Kidney (tissue), 14 donors: ENCODE results near the gene FBXL19. TPM values are rescaled to one million over a fixed set of nuclear protein-coding genes. Genes with fewer than 3 reads are reported as not detected.

ENCODE experiments used
- DNase-seq, 5 donors: peaks; one replicate each; pipeline ENCODE4 v3.0.0-alpha.2; 2013 to 2020
- FAIRE-seq: peaks from 2 replicates; lab custom pipeline; 2012; peaks lifted over from hg19 to GRCh38; lab: Jason Lieb, UNC
- H3K27ac ChIP-seq, 2 donors: one replicate each; pipeline ENCODE4 v1.7.0; 2013; ENCODE audit warnings: low read depth in 2 of 2, low read length in 2 of 2, inconsistent platforms in 1 of 2
- H3K27me3 ChIP-seq: one replicate; pipeline ENCODE4 v1.7.1; 2013; ENCODE audit warnings: low read length, inconsistent platforms; ENCODE audit not compliant: control insufficient read depth, insufficient read depth
- H3K36me3 ChIP-seq, 3 donors: one replicate each; pipeline versions ENCODE4 v1.7.0 to v1.7.1; 2013; ENCODE audit warnings: low read length in 3 of 3, control low read depth in 1 of 3, inconsistent platforms in 1 of 3; ENCODE audit not compliant: insufficient read depth in 3 of 3, control insufficient read depth in 2 of 3
- H3K4me1 ChIP-seq, 3 donors: one replicate each; pipeline versions ENCODE4 v1.7.0 to v1.7.1; 2013; ENCODE audit warnings: low read length in 3 of 3, inconsistent platforms in 1 of 3, low read depth in 1 of 3; ENCODE audit not compliant: control insufficient read depth in 2 of 3, insufficient read depth in 2 of 3
- H3K4me3 ChIP-seq, 3 donors: one replicate each; pipeline versions ENCODE4 v1.7.0 to v1.8.1; 2013; ENCODE audit warnings: low read length in 3 of 3, control low read depth in 1 of 3, inconsistent platforms in 1 of 3
- H3K9ac ChIP-seq, 3 donors: one replicate each; pipeline versions ENCODE4 v1.7.0 to v1.7.1; 2013; ENCODE audit warnings: low read length in 3 of 3, control low read depth in 1 of 3, inconsistent platforms in 1 of 3
- H3K9me3 ChIP-seq, 3 donors: one replicate each; pipeline versions ENCODE4 v1.7.0 to v1.7.1; 2013; ENCODE audit warnings: low read length in 3 of 3, control low read depth in 1 of 3, inconsistent platforms in 1 of 3; ENCODE audit not compliant: control insufficient read depth in 2 of 3, insufficient read depth in 1 of 3
- intact Hi-C: fragments of 100-400 bp; cut with DNase I; formaldehyde crosslinking; loops from one replicate; pipeline ENCODE4 v1.11.1; 2022
- polyA plus RNA-seq: library from polyadenylated mRNA; stranded (reverse); fragments of 350-450 nt; fragmentation: Illumina TruSeq; extraction: RNeasy Lipid Tissue Mini Kit (QIAGEN cat#74804); gene quantifications from one replicate; pipeline ENCODE4 v1.2.3, GENCODE V29; 2014; ENCODE audit warnings: low read depth, low replicate concordance; ENCODE audit not compliant: insufficient read depth
- total RNA-seq: library from RNA; stranded (reverse); fragmentation: NEBNext Ultra II Directional; extraction: Animal tissue kit (Norgen Biotek cat#: 25700); gene quantifications from one replicate; pipeline ENCODE4 v1.2.1, GENCODE V29; 2021
- TF ChIP-seq, protein P1 (sequence below): IDR thresholded peaks from 3 replicates; pipeline ENCODE4 v1.5.1; 2012; ENCODE audit warnings: mild to moderate bottlenecking, moderate library complexity, borderline replicate concordance; ENCODE audit not compliant: insufficient read depth; ENCODE audit errors: extremely low read depth
- donor health status: control.
- donor health status: control.
- donor health status: control.
- donor health status: control.
- donor health status: control.
- donor health status: DM: yes; HTN: yes; CAD: no.
- donor health status: Normal renal cell carcinoma (clear cell type).

The FBXL19 gene
- total and polyA plus RNA-seq, 2 donors from 2014 or later: 7.4 to 18.9 TPM

DNA sequence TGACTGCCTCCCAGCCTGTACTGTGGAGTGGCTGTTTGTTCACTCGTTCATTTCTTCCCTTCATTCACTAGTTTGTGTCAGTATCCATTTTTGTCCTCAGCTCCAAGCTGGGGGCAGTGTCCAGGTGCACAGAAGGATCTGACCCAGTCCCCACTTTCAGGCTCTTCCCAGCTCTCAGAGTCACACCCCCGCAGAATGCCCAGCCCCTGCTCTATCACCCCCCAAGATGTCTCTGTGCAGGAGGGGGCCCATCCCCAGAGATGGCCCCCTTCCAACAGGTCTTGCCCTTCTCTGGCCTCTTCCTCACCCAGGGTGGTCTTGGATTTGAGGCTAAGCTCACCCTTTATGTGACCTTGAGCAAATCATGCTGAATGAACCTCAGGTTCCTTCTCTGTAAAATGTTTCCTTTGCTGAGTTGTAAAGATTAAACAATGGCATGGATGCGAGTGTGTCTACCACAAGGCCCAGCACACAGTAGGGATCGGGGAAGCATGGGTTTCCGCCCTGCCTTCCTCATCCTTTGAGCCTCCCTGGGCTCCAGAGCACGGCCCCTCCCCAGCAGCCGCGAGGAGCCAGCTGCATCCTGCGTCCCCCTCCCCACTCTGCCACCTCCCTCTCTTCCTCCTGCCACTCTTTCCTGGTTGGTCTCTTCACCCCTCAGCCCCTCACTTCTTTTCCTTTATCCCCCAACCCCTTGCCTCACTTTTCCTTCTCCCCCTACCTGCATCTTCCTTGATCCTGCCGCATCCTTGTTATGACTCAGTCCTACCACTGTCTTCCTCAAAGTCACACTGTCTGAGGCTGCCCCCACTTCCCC lies 2.8 kb downstream of the FBXL19 start:
- TF ChIP-seq, protein P1, sequence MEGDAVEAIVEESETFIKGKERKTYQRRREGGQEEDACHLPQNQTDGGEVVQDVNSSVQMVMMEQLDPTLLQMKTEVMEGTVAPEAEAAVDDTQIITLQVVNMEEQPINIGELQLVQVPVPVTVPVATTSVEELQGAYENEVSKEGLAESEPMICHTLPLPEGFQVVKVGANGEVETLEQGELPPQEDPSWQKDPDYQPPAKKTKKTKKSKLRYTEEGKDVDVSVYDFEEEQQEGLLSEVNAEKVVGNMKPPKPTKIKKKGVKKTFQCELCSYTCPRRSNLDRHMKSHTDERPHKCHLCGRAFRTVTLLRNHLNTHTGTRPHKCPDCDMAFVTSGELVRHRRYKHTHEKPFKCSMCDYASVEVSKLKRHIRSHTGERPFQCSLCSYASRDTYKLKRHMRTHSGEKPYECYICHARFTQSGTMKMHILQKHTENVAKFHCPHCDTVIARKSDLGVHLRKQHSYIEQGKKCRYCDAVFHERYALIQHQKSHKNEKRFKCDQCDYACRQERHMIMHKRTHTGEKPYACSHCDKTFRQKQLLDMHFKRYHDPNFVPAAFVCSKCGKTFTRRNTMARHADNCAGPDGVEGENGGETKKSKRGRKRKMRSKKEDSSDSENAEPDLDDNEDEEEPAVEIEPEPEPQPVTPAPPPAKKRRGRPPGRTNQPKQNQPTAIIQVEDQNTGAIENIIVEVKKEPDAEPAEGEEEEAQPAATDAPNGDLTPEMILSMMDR: no peak
- FAIRE-seq: no peak

DNA sequence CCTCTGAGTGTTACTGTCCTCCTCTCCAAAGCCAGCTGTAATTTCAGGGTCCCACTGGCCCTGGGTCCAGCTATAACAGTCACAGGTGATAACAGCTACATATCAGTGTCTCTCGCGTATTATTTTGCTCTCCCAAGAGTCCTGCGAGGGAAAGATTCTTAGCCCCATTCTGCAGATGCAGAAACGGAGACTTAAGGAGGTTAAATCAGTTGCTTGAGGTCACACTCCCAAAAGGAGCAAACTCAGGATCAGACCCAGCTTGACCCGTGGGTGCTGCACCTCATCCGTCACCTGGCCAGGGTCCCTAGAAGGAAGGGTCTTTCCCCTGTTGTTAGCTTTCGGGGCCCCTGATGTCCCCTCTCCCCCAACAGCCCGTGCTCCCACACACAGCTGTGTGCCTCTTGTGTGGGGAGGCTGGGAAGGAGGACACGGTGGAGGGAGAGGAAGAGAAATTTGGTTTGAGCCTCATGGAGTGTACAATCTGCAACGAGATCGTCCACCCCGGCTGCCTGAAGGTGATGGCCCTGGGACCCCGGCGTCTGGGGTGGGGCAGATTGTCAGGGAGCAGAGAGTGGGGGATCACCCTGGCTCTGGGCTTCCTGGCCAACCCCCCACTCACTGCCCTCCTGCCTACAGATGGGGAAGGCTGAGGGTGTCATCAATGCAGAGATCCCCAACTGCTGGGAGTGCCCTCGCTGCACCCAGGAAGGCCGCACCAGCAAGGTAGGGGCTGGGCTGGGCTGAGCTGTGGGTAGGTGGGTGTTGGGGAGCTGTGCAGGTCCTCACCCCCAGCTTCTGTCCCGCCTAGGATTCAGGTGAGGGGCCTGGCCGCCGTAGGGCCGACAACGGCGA lies 3.8 kb downstream of the FBXL19 start:
- FAIRE-seq (no peak), DNase-seq (no peak)
- Histone ChIP-seq H3K9ac (no peak overlapping the region), H3K4me1 (peaks cover 0 to 4% (median 0%) of the 10 kb centered on the region in 3 donors), H3K27ac (no peak overlapping the region), H3K9me3 (no peaks in the 10 kb centered on the region), H3K36me3 (peaks cover 2 to 11% (median 7%) of the 10 kb centered on the region in 3 donors), H3K27me3 (no peaks in the 10 kb centered on the region), H3K4me3 (no peak overlapping the region)
- intact Hi-C loops: no loop called here
- TF ChIP-seq, protein P1: no peak

More for the DNA sequence above, 2.8 kb downstream of the FBXL19 start:
- Histone ChIP-seq H3K4me1 (peaks cover 0 to 4% (median 2%) of the 10 kb centered on the region in 3 donors), H3K27me3 (no peaks in the 10 kb centered on the region), H3K36me3 (peaks cover 2 to 8% (median 4%) of the 10 kb centered on the region in 3 donors), H3K4me3 (no peak overlapping the region), H3K9ac (no peak overlapping the region), H3K27ac (no peak overlapping the region), H3K9me3 (no peaks in the 10 kb centered on the region)
- DNase-seq: peak in 1 of 5 donors; percentile 58
- intact Hi-C loops: no loop called here

DNA sequence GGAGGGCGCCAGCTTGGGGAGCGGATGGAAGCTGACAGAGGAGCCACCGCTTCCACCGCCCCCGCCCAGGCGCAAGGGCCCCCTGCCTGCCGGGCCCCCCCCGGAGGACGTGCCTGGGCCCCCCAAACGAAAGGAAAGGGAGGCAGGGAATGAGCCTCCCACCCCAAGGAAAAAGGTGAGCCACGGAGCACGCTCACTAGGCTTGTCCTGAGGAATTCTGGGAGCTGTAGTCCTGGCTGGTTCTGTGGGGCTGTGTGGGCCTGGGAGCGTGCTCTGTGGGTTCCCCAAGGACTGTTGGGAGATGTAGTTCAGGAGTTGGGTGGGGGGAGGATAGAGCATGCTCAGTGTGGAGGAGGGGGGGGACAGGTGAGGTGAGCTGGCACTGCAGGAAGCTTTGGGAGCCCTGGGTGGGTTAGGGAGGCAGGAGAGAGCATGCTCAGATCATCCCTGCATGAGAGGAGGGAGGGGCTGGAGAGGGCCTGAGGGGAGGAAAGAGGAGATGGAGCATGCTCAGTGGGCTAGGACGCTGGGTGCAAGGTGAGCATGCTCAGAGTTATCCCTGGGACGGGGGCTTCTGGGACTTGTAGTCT lies 4.5 kb downstream of the FBXL19 start:
- peaks cover 2 to 15% (median 9%) of the 10 kb centered on the region in 3 donors for H3K36me3 ChIP-seq
- H3K4me3 ChIP-seq: no peak overlapping the region
- intact Hi-C loops: no loop called here
- TF ChIP-seq, protein P1: no peak
- H3K27me3 ChIP-seq: no peaks in the 10 kb centered on the region
- H3K9me3 ChIP-seq: no peaks in the 10 kb centered on the region
- peak; percentile 87 to 95 (median 93) for DNase-seq
- H3K9ac ChIP-seq: no peak overlapping the region
- H3K4me1 ChIP-seq: peaks cover 0 to 4% (median 0%) of the 10 kb centered on the region in 3 donors
- FAIRE-seq: no peak
- H3K27ac ChIP-seq: no peak overlapping the region
